Raji (cell line): ENCODE measurements around the gene ARHGAP8.

Source experiments
- POLR2A ChIP-seq: IDR thresholded peaks from 2 replicates; pipeline ENCODE4 v1.6.1; 2011; ENCODE audit warnings: low read depth, low read length, control low read depth; ENCODE audit not compliant: insufficient read depth

Gene ARHGAP8

GRCh38 chr22:44882226-44882905 lies 130.0 kb downstream of the ARHGAP8 start:
- TF ChIP-seq POLR2A = no peak

GRCh38 chr22:44883011-44883421 lies 130.6 kb downstream of the ARHGAP8 start:
- no peak for TF ChIP-seq POLR2A

- no peak for TF ChIP-seq POLR2A
These were observed 132.2 kb downstream of the ARHGAP8 start for GRCh38 chr22:44884562-44884961.

GRCh38 chr22:44884968-44885805 lies 132.8 kb downstream of the ARHGAP8 start:
- TF ChIP-seq POLR2A = no peak

- TF ChIP-seq POLR2A = no peak
These were observed 133.5 kb downstream of the ARHGAP8 start for GRCh38 chr22:44885806-44886360.

- TF ChIP-seq POLR2A = no peak
These were observed 135.6 kb downstream of the ARHGAP8 start for GRCh38 chr22:44887941-44888366.

GRCh38 chr22:44888491-44889254 lies 136.3 kb downstream of the ARHGAP8 start:
- no peak for TF ChIP-seq POLR2A

- no peak for TF ChIP-seq POLR2A
These were observed 137.0 kb downstream of the ARHGAP8 start for GRCh38 chr22:44889255-44889878.

GRCh38 chr22:44890416-44891292 lies 138.3 kb downstream of the ARHGAP8 start:
- TF ChIP-seq POLR2A = no peak

- TF ChIP-seq POLR2A = no peak
These were observed 138.9 kb downstream of the ARHGAP8 start for GRCh38 chr22:44891293-44891747.

GRCh38 chr22:44891791-44892190 lies 139.4 kb downstream of the ARHGAP8 start:
- no peak for TF ChIP-seq POLR2A

GRCh38 chr22:44892243-44892642 lies 139.9 kb downstream of the ARHGAP8 start:
- no peak for TF ChIP-seq POLR2A

- no peak for TF ChIP-seq POLR2A
These were observed 140.7 kb downstream of the ARHGAP8 start for GRCh38 chr22:44892803-44893730.
